Measurements from ENCODE around the gene RASL10A.

The RASL10A gene

DNA sequence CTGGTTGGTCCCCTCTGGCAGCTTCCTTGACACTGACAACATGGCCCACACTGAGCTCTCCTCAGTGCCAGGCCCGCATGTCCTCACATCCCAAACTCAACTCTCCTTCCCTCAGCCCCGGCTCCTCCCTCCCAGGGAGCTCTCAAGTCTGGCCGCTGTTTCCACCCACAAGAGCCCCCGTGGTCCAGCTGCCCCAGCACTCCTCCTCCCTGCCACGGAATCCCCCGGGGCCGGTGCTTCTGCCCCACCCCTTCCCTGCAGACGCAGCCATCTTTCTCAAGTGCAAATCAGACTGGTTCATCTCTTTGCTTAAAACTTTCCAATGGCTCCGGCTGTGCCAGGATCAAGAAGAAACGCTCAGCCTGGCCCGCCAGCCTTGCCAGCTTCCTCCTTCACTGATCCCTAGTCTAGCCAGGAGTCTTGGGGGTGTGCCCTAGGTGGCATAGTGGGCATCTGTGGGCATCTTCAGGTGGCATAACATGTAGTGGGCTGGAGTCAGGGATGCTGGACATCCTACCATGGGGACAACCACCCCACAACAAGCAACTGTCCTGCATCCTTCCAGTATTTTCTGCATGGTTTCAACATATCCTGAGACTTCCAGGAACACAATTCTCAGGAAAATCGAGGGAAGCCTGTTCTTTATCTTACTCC, 22.3 kb upstream of the RASL10A start:
- DNase-seq: no peak

DNA sequence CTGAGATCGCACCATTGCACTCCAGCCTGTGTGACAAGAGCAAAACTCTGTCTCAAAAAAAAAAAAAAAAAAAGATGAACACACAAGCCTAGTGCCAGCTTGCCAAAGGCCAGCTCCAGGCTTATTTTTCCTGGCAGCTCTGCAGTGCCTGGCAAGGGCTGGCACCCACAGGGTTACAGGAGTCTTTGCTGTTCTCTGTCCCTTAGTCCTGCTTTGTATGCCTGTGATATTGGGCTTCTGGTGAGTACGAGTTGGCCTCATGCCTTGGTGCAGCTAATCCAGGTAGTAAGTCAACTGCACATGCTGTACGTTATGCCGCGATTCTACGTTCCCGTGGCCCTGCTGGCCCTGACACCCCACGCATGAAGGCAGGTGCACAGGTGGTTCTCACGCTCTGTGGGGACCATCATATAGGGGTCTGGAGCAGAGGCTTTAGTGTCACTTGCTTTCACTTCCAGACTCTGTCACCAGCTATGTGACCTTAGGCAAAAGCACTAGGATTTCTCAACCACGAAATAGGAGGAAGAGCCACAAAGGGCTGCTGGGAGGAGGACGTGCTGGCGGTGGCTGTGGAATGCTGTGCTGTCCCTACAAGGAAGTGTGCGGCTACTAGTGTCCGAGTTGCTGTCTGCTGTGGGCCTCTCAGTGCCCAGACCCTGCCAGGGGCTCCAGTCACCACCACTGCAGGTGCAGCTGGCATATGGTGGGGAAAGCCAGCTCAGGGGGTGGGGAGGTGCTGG, 21.4 kb upstream of the RASL10A start:
- DNase-seq: no peak

- no peak for DNase-seq
These were observed 20.2 kb upstream of the RASL10A start for GRCh38 chr22:29335656-29336055.

DNA sequence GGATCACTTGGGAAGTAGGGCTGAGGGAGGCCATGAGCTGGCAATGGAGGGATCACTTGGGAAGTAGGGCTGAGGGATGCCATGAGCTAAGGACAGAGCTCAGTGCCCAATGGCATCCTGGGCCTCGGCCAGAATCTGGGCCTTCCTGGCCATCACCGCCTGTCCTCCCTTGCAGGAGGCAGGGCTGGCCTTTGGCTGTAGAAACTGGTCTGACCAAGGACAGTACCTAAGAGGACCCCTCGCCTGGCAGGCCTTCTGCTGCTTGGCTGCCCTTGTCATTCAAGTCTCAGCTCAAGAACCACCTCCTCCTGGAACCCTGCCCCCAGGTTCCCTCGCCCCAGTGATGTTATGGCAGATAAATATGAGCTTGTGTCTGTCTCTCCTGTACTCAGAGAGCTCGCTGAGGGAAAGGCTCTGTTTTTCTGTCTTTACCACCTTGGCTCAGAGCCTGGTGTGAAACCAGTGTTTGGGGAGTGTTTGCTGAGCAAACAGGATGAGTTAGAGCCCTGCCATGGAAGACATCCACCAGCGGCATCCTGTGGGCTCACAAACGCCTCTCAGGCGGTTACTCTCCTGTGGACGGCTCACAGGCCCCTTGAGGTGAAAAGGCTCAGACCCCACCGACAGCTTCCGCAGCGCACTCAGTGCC, 19.3 kb upstream of the RASL10A start:
- DNase-seq: no peak

- DNase-seq: no peak
These were observed 18.7 kb upstream of the RASL10A start for GRCh38 chr22:29334148-29334547.

- DNase-seq: no peak
These were observed 17.5 kb upstream of the RASL10A start for GRCh38 chr22:29332886-29333496.

DNA sequence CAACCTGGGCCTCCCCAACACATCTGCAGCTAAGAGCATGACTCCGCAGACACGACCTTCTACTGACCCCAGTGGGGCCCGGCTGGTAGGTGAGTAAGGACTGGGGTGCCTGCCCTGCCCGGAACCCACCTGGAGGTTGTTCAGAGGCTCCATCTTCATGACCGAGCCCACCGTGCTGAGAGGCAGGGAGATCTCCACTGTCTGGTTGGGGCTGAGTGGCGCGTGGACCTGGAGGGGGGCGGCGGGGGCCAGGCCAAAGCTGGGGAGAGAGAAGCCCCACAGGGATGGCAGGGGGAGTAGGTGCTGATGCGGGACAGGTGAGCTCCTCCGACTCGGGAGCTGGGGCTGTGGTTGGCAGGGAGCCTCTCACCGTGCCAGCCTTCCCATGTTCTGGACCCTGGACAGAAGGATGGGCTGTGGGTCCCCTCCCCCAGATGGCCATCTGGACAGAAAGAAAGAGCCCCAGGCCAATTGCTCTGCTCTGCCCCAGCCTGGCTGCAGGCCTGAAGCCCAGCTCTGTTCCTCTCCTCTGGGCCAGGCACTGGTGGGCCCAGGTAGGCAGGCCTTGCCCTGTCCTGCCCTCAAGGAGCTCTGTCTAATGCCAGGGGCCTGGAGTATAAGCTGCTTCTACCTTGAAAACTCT, 16.3 kb upstream of the RASL10A start:
- DNase-seq: no peak

GRCh38 chr22:29331213-29331612, 15.7 kb upstream of the RASL10A start:
- DNase-seq: no peak

GRCh38 chr22:29330753-29331152, 15.3 kb upstream of the RASL10A start:
- DNase-seq: no peak

DNA sequence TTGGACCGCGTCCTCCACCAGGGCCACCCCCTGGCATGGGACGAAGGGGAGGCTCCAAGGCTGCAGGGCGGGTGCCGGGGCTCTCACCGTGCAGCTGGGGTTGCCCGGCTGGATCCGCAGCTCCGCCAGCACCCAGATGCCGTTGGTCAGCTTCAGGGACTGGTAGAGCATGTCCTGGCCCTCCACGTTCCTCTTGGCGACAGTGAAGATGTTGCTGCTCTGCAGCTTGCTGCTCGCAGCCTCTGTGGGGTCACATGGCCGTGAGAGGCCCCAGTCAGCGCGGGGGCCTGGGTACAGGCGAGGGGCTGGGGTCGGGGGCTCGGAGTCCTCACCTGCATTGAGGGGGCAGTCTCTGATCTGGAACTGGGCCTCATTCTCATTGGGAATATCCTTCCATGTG, 14.8 kb upstream of the RASL10A start:
- no peak for DNase-seq

GRCh38 chr22:29329581-29329980, 14.1 kb upstream of the RASL10A start:
- no peak for DNase-seq

- DNase-seq: no peak
These were observed 13.3 kb upstream of the RASL10A start for GRCh38 chr22:29328566-29329500.

GRCh38 chr22:29328055-29328454, 12.6 kb upstream of the RASL10A start:
- DNase-seq: no peak

- DNase-seq: no peak
These were observed 11.7 kb upstream of the RASL10A start for GRCh38 chr22:29327089-29327764.

- no peak for DNase-seq
These were observed 11.0 kb upstream of the RASL10A start for GRCh38 chr22:29326481-29326880.

GRCh38 chr22:29325785-29326315, 10.4 kb upstream of the RASL10A start:
- DNase-seq: no peak

GRCh38 chr22:29325356-29325755, 9.9 kb upstream of the RASL10A start:
- no peak for DNase-seq

- DNase-seq: no peak
These were observed 8.1 kb upstream of the RASL10A start for GRCh38 chr22:29323641-29324040.

- no peak for DNase-seq
These were observed 5.0 kb upstream of the RASL10A start for GRCh38 chr22:29320546-29320945.

DNA sequence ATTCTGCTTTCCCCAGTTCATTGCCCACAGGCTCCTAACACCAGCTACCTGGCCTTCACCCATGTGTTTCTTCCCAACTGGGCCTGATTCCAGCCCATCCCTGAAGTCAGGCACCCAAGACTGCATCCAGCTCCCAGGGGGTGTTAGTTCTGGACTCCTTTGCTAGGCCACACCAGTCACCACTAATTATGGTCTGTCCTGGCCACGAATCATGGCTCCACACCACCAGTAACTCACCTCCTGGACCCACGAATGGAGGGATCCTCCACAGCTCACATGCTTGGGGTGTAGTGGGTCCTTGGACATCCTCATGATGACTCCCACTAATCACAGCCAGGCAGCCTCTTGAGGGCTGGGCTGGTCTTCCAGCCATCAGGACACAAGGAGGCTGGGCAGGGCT, 3.6 kb upstream of the RASL10A start:
- DNase-seq: no peak

- DNase-seq: no peak
These were observed 2.4 kb upstream of the RASL10A start for GRCh38 chr22:29317827-29318454.
